GM21825 (cell line): ENCODE measurements around the gene WRAP73.
A peak's percentile ranks its signal among the peaks of the same experiment; 100 is the strongest.

Experiments
- ATAC-seq: cut with Tn5 transposase; IDR thresholded peaks from one replicate; pipeline ENCODE4 v1.9.1; 2021; ENCODE audit warnings: mild to moderate bottlenecking, moderate library complexity; ENCODE audit not compliant: unreplicated experiment

Gene WRAP73

DNA sequence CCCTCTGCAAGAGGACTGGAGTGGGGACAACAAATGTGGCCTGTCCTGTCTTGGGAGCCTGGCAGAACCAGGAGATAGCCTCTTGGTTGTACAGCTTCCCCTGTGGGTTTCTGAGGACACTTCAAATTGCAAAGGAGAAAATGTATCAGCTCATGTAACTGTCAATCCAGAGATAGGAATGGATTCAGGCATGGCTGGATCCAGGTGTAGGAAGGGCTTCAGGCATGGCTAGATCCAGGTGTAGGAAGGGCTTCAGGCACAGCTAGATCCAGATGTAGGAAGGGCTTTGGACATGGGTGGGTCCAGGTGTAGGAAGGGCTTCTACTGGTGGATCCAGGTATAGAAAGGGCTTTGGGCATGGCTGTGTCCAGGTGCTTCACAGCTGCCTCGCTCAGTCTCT, 33.3 kb upstream of the WRAP73 start:
- no peak for ATAC-seq

DNA sequence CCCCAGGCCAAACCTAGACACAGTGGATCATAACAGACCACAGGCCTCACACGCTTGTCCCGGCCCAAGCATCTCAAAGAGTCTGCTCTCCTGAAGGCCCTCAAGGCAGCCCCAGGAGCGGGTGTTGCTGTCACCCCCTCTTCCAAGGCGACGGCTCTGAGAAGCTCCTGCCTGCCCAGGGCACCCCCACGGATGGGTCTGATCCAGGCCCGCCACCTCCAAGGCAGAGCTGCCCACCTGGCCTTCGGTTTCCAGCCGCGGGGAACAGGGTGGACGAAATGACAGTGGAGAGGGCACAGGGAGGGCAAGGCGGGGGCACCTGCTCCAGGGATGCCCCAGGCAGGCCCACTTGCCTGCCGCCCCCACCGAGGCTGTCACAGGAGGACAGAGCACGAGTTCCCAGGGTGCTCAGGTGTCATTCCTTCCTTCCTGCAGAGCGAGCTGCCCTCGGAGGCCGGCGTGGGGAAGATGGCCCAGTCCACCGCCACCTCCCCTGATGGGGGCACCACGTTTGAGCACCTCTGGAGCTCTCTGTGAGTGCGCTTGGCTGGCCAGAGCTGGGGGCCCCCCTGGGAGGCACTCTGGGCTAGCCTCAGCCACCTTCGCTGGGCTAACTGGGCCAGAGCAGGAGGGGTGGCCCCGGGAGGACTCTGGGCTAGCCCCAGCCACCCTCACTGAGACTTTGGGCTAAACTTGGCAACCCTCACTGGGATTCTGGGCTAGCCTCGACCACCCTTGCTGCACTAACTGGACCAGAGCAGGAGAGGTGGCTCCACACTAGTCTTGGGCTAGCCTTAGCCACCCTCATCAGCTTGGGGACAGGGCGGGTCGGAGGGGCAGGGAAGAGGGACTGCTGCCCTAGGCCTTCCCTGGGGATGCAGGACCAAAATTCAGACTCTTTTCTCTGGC, 32.2 kb upstream of the WRAP73 start:
- no peak for ATAC-seq

DNA sequence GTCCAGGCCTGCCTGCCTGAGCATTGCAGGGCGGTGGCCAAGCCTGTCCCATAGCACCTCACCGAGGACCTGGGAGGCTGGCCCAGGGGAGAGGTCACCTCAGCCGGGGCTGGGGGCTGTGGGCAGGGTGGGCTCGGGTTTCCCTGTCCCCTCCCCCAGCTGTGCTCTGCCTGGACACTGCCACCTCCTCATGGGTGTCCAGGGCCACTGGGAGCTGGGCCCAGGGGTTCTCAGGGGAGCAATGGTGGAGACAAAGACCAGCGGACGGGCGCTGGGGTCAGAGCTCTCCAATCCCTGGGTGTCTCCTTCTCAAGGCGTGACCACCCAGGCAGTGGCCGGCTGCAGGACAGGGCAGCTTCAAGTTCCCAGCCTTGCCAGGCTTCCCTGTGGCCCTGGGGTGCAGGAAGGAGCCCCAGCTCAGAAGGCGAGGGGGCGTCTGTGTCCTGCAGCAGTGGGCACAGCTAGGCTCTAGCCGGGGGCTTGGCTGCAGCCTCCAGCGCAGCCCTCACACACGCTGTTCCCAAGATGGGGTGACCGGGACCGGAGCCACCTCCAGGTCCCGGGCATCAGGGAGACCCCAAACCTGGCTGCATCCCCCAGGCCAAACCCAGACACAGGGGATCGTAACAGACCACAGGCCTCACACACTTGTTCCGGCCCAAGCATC, 31.5 kb upstream of the WRAP73 start:
- ATAC-seq: no peak

DNA sequence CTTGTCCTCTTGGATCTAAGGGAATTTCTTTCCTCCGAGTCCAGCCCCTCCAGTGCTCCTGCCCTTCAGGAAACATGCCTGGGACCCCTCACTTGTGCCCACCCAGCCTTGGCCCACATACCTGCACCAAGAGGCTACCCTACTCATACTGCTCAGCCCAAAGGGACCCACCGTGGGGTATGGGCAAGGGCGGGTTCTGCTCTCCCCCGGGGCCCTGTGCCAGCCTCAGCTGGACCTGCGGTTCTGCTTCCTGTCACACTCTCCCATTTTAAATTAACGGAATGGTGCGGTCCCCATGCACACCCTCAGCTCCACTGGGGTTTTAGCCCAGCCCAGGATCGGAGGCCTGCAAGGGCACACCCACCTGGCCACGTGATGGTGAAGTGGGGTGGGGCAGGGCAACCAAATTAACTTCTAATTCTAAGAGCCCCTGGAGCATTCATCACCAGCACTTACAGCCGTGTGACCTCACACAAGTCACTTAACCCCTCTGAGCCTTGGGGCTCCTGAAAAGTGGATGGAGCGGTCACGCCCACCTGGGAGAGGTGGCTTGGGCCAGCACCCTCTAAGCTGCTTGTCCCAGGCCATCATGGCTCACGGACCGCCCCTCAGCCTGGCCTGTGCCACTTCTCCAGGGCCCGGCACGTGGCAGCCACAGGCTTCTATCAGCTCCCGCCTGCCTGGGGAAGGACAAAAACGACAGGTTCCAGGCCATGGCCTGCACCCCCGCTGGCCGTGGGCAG, 30.8 kb upstream of the WRAP73 start:
- no peak for ATAC-seq

DNA sequence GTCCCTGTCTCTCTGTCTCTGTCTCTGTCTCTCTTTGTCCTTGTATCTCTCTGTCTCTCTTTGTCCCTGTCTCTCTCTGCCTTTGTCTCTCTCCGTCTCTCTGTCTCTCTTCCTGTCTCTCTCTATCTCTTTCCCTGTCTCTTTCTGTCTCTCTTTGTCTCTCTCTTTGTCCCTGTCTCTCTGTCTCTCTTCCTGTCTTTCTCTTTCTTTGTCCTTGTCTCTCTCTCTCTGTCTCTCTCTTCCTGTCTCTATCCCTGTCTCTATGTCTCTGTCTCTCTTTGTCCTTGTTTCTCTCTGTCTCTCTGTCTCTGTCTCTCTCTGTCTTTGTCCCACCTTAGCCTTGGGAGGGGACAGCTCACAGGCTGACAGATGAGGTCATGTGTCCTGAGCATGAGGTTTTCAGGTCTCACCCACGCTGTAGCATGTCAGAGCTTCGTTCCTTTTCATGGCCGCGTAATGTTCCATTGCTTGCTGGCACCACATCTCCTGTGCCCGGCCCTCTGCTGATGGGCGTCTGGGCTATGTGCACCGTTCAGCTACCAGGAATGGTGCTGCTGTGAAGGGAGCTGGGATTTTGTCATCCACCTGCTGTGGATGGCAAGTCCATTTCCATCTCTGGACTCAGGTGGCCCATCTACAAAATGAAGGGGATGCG, 30.0 kb upstream of the WRAP73 start:
- ATAC-seq: no peak

DNA sequence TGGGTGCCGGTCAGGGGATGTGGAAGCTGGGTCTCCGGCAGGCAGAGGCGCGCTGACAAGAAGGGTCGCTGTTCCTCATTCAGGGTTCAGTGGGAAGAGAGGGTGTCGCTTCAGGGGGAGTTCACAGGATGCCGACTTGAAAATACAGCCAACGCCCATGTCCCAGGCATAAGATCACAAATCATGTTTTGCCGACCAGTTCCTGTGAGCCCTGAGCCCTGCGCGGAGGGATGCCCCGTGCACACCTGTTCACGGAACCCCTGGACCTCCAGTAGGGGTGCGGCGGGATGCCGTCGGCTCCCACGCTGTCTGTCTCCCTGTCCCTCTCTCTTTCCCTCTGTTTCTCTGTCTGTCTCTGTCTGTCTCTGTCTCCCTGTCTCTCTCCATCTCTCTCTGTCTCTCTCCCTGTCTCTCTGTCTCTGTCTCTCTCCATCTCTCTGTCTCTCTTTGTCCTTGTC, 29.2 kb upstream of the WRAP73 start:
- no peak for ATAC-seq

DNA sequence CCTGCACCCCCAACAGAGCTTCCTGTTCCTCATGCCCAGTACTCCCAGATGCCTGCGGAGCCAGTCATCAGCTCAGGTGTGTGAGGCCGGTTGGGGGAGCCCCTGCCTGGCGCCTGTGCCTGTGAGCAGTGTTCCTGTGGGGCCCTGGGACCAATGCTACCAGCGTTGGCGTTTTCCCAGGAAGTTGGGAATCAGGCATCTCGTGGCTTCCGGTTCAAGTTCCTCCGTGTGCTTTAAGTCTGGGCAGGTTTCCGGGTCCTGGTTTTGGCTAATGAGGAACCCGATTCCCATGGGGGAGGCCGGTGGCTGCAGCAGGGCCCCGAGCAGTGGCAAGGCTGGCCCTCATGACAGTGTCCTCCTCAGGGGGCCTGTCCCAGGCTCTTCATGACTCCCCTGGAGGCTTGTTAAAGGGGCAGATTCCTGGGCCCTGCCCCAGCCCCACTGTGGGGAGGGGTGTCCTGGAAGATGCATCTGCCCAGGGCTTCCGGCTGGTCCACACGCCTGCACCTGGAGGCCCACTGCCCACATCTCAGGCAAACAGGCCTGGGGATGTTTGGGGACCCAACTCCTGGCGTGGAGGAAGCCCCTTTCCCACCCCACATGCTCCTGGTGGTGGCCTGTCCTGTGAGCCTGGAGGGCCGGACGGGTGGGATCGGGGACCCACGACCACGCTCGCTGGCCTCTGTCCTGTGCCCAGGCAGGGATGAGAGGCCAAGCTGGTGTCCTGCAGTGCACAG, 28.6 kb upstream of the WRAP73 start:
- no peak for ATAC-seq

DNA sequence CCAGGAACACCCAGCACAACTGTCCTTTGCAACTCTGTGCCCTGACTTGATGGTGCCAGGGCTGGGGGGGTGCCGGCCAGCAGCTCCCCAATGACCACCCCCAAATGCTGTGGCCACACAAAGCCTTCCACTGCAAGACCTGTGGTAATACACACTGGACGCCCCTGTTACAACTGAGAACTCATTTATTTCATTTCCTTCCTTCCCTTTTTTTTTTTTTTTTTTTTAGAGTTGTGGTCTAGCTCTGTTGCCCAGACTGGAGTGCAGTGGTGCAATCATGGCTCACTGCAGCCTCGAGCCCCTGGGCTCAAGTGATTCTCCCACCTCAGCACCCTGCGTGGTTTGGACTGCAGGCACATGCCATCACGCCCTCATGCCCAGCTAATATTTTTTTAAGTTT, 27.6 kb upstream of the WRAP73 start:
- ATAC-seq: no peak

DNA sequence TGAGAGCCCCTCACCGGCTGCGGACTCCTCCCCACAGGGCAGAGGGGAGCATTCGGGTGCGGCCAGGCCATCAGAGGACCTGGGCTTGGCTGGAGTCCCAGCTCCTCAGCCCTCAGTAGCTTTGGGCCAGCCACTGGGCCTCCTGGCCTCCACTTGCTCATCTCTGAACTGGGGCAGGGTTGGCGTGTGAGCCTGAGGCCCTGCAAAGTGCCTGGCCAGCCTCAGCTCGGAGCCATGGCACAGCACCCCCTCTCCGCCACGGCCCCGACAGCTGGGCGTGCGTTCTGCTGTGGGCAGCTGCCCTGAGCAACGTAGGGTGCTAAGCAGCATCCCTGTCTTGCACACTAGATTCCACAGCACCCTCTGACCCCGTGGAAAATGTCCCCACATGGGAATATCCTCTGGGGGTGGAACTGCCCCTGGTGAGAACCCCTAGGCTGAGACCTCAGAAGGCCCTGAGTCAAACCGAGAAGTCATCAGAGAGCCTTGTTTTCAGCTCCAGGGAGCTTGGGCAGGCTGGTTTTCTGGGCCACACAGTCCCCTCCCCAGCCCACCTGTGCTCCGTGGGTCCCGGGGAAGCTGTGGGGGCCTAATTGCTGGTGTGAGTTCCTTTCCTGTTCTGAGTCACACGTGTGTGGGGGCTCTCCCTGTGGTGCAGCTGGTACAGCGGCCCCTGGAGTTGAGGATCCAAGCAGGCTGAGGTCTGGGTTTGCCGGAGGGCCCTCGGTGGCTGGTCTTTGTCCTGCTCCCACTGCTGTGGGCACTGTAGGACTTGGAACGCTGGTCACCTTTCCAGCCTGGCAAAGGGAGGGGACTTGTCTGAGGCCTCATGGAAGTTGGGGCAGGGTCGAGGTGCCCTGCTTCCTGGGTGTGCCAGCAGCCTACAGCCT, 26.9 kb upstream of the WRAP73 start:
- peak; percentile 60 for ATAC-seq

DNA sequence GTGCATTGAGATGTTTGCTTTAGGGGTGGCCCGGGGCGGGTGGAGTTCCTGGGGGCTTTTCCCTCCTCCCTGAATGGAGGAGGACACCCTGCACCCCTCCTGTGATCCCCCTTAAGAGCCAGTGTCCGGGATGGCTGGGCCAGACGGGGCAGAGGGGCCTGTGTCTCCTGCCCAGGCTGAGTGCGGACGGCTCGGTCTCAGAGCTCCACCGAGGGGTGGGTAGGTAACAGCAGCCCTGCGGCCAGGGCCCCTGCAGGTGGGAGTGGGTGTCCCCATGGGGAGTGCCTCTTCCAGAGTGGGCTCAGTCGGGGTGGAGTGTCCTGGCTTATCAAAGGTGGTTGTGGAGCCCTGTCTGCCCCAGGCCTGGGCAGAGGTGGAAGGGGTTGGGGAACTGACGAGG, 25.5 kb upstream of the WRAP73 start:
- ATAC-seq: no peak

DNA sequence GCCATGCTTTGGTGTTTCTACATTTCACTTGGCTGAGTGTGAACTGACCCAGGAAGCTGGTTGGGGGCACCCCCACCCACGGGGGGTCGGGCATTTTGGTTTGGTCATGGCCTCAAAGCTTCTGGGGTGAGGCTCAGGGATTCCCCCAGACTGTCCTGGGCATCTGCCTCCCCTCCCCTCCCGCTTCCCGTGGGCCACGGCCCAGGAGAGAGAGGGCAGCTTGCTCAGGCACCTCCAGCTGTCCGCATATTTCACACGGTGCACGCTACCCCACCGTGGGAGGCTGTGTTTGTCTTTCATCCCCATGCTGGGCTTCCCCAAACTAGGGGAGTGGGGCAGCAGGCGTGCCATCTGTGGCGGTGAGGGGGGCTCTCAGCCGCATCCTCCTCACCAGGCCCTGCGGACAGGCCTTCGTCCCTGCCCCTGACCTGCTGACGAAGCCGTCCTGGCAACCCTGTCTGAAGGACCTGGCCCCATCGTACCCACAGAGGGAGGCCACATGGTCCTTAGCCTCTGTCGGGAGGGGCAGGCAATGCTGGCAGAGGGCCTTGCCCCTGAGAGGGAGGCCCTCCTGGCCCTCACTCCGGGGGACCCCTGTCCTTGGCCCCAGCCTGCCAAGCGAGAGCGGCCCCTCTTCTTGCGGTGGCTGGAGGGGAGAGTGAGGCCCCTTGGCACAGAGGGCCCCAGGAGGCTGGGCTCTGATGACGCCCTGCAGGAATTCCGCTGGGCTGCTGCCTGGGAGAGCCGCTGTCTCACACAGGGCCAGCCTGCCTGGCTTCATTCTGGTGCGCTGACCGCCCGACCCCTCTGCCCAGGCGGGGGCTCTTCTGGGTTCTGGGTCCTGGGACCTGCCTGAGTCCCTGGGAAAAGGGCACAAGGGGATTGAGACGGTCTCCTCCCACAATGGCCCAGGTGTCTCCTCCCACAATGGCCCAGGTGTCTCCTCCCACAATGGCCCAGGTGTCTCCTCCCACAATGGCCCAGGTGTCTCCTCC, 24.5 kb upstream of the WRAP73 start:
- no peak for ATAC-seq

DNA sequence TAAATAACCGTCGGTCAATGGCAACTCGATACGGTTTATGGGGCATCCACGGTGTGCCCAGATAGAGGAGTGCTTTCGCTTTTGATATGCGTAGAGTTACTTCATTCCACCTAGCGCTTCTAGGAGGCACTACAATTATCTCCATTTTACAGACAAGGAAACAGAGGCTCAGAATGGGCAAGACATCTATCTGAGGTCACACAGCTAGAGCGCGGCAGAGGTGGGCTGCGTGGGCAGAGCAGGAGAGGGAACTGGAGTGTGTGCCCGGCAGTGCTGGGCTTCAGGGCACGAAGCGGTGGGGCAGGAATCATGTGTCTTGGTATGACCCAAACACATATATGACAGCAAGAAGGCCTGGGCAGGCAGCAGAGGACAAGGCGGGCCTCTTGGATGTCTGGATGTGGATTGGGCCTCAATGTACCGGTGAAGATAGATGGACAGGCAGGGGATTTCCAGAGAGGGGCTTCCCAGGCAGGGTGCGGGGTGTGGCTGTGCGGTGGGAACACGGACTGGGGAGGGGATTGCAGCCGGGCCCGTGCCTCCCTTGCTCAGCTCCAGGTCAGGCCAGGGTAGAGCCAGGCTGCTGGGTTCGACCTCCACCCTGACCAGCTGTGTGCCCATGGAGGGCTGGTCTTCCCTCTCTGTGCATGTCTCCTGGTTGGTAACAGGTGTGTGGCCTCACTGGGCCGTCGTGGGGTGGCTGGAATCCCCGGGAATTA, 23.6 kb upstream of the WRAP73 start:
- ATAC-seq: no peak

DNA sequence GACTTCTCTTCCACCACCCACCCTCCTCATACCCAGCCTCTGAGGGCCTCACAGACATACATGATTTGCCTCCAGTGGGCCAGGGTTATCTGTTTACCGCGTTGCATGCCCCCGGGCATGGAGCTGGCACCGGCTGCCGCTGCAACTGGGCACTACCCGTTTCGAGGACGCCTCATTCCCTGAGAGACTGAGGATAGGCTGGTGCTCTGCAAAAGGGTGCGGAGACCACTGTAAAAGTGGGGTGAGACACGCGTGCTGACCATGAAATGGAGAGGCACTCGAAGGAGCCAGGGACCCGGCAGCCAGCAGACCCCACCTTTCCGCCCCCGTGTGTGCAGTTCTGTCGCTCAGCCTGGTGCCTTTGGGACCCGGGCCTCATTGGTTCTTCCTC, 23.1 kb upstream of the WRAP73 start:
- ATAC-seq: no peak

DNA sequence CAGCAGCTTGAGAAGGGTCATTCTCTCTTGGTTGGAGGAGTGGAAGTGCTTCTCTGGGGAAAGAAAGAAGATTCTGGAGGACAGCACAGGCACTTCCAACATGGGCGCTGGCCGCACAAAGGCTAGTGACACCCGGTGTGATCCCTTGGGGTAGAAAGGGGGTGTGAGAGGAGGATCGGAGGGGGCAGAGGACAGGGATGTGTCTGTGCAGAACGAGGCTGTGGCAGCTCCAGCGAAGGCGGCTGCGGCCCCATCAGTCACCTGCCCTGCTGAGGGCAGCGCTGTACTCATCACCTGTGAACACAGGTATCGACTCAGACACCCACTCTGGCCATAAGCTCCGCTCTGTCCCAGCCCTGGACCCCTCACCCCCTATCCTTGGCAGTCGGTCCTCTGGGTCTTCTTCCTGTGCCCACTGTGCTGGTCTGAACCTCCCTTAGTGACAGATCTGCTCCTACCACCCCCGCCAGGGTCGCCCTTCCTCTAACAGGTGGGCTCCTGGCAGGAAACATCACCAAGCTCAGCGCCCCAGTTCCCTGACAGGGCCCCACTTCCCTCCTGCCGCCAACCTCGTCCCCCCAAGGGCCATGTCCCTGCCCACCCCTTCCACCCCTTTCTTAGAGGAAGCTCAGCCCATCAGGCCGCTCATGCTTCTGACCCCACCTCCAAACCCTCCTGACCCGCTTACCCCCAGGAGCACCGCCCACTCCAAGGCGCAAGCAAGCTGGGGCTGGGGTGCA, 22.5 kb upstream of the WRAP73 start:
- ATAC-seq: no peak

DNA sequence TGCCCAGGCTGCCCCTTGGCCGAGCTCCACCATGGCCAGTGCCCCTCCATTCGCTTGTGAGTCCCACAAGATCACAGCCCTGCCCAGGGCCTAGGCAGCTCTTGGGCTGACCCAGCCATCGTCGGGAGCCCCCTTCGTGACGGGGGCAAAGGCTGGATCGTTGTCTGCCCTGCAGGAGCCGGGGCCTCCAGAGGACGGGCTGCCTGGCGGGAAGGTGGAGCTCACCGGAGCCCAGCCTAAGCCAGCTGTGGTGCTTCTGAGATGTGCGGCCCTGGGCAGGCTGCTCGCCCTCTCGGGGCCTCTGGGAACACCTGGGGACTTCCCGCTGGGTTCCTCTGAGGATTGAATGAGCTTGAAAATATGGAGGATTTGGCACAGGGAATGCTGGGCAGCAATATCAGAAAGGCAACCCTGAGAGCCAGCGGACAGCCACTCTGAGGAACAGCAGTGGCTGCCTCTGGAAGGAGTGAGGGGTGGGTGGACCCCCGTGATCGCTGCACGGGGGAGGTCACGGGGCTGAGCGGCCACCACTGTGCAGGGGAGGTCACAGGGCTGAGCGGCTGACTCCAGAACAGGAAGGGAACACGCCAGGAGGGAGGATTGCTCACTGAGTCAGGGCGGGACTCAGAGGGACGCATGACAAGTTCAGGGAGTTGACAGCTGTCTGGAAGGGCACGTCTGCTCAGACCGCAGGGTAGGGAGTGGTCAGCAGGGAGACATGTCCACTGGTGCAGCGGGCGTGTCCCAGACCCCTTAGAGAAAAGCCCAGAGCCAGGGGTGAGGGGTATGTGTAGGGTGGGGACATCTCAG, 21.7 kb upstream of the WRAP73 start:
- ATAC-seq: no peak

DNA sequence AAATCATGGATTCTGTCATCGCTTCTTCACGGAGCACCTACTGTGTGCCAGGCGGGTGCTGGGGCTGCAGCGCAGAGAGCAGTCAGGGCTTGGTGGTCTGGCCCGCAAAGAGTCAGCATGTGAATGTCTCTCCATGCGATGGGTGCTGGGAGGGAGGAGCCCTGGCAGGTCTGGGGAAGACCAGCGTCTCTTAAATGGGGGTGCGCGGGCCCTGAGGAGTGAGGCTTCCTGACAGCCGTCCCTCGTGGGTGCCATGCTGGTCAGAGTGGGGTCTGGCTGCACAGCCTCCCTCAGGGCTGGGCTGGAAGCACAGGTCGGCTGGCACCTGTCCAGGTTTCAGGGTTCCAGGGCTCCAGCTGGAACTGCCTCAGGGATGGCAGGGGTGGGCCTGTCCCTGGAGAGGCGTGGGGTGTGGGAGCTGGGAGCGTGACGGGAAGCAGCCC, 20.9 kb upstream of the WRAP73 start:
- ATAC-seq: no peak
